Fibroblast of mammary gland (primary cell): ENCODE results near the gene KDM4D.

Experiments used
- DNase-seq: peaks from one replicate; pipeline ENCODE4 v3.0.0-alpha.2; 2010; ENCODE audit warnings: low read depth
- H3K4me3 ChIP-seq: 2 replicates; pipeline ENCODE4 v1.5.1; 2011; ENCODE audit warnings: low read depth, mild to moderate bottlenecking, low read length, moderate library complexity; ENCODE audit not compliant: control insufficient read depth
- TF ChIP-seq, protein P1 (sequence below): conservative IDR thresholded peaks from 2 replicates; pipeline ENCODE4 v1.5.1; 2011; ENCODE audit warnings: low read depth, low read length, inconsistent platforms; ENCODE audit not compliant: control insufficient read depth, insufficient read depth

Gene KDM4D

DNA sequence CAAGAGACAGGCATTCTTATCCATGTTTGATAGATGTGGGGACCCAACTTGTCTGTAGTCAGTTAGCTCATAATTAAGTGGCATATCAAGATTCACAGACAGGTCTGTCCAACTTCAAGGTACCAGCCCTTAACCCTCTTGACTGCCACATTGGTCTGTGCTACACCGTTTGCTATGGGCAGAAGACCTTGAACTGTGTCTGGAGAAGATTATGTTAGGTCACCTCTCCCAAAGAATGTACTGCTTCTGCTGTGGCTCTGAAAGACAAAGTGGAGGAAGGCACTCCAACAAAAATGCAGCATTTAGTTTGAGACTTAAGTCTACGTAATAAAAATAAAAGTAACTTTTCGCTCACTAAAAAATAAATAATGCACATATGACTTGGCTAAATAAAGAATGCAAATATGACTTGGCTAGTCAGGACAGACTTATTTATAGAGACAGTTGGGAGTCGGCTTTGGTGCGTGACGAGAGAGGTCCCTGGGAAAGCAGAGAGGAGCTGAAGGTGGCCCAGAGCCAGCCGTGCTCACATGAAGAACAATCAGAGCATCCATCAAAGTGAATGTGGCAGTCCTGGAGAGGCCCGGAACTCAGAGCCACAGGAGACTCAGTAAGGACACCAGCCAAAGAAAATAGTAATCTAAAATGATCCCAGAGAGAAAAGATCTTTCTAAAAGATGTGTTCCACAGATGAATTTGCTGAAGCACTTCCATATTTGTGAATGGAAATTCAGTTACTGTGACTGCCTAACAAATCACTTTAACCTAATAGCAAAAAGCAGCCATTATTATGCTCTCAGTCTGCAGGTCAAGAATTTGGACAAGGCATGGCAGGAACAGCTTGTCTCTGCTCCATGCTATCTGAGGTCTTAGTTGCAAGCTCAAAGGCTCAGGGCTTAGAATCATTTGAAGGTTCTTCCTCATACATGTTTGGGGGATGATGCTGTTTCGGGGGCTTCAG lies 35.1 kb upstream of the KDM4D start:
- peak; percentile 97 for DNase-seq
- TF ChIP-seq, protein P1, sequence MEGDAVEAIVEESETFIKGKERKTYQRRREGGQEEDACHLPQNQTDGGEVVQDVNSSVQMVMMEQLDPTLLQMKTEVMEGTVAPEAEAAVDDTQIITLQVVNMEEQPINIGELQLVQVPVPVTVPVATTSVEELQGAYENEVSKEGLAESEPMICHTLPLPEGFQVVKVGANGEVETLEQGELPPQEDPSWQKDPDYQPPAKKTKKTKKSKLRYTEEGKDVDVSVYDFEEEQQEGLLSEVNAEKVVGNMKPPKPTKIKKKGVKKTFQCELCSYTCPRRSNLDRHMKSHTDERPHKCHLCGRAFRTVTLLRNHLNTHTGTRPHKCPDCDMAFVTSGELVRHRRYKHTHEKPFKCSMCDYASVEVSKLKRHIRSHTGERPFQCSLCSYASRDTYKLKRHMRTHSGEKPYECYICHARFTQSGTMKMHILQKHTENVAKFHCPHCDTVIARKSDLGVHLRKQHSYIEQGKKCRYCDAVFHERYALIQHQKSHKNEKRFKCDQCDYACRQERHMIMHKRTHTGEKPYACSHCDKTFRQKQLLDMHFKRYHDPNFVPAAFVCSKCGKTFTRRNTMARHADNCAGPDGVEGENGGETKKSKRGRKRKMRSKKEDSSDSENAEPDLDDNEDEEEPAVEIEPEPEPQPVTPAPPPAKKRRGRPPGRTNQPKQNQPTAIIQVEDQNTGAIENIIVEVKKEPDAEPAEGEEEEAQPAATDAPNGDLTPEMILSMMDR = no peak
- H3K4me3 ChIP-seq = no peak overlapping the region

DNA sequence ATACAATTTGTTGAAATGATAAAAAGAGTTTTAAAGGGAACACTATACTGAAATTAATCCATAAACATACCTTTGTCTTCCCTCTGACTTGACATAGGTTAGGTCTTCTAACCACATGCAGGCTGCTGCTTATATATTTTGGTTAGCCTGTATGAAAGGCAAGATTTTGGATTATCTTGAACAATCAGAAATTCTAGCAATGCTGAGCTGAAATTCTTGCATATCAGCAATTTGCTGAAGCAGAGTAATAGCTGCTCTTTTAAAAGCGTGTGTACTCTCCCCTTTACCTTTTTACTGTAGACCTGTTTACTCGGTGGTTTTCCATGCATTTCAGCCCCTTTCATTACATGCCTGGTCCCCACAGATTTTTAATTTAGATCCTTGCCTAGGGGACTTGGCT lies 34.2 kb upstream of the KDM4D start:
- TF ChIP-seq, protein P1 = no peak
- H3K4me3 ChIP-seq = no peak overlapping the region
- DNase-seq = no peak

DNA sequence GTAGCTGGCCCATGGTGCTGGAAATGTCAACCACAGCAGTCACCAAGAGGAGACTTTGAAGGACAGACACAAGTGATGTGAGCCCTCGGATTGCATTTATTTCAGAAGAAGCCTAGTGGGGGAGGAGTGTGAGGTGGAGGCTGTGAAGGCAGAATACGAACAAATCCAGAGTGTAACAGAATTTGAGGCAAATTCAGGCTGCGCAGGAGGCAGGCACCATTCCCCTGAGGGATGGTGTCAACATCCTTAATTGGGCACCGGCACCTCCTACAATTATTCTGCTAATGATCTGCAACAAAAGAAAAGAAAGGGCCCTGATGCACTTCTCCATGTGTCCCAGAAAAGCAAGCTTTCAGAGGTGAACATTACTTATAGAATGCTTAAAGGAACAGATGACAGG lies 32.4 kb upstream of the KDM4D start:
- TF ChIP-seq, protein P1 = no peak
- no peak for DNase-seq
- H3K4me3 ChIP-seq = no peak overlapping the region

DNA sequence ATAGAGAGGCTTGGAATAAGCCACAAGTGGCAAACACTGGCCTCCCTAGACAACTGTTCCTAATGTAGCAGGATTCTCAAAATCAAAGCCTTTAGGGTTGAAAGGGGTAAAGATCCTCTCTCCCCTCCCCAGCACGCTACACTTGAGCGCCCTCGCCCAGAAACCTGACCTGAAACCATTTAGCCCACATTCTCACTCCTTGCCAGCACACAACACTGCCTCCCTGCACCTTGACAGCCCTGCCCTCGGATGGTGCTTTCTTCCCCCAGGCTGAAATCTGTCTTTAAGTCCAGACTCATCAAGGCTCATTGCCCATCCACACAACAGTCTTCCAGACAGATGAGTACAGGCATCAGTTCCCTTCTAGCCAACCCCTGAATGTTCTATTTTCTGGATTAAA lies 26.7 kb upstream of the KDM4D start:
- no peak for DNase-seq
- TF ChIP-seq, protein P1 = no peak
- H3K4me3 ChIP-seq = no peak overlapping the region

DNA sequence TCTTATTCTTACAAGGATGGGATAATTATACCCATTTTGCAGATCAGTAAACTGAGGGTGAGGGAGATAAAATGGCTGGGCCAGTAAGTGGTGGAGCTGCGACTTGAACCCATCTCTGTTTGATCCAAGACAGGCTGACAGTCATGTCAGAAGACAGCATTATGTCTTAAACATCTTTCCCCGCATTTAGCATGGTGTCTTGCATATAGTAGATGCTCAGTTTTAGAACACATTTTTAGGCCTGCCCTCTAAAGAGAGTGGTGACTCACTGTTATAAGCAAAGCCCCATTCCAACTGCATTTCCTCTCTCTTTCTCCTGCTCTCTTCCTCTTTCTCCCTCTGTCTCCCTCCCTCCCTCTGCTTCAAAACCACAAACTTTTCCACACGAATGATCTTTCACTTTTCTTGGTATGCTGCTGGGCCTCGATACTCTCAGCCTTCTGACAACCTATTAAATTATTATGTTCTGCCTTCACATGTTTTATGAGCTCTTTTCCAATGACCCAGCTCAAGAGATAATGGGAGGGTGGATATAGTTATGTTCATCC lies 25.4 kb upstream of the KDM4D start:
- no peak overlapping the region for H3K4me3 ChIP-seq
- TF ChIP-seq, protein P1 = no peak
- peak; percentile 73 for DNase-seq

DNA sequence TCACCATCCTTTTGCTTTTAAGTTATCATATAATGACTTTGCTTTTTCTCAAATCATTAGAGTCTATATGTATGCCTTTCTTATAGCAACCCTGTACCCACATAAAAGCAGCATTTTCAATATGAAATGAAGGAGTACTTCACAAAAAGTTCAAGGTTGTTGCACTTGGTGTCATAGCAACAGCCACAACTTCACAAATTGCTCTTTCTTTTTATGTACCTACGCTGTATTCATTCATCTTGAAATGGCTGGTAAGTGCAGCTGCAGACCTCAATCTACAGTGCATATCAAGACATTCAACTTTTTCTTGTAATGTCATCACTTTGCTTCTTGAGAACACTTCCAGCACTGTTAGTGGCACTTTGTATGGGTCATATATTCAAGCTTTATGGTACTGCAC lies 18.8 kb upstream of the KDM4D start:
- TF ChIP-seq, protein P1 = no peak
- no peak overlapping the region for H3K4me3 ChIP-seq
- no peak for DNase-seq
